GM21423 (cell line): ENCODE results near the gene ST6GALNAC4.
"Not testable (repeated sequence)": the region's sequence is repeated elsewhere in the genome, so short reads cannot be mapped to it uniquely, and the experiment has no call there.

Source experiments
- ATAC-seq: cut with Tn5 transposase; IDR thresholded peaks from one replicate; pipeline ENCODE4 v1.9.1; 2021; ENCODE audit warnings: mild to moderate bottlenecking, moderate library complexity; ENCODE audit not compliant: unreplicated experiment

The ST6GALNAC4 gene

GRCh38 chr9:127874301-127875221, 42.3 kb downstream of the ST6GALNAC4 start:
- ATAC-seq: no peak

- no peak for ATAC-seq
Measured at GRCh38 chr9:127873886-127874285, 43.0 kb downstream of the ST6GALNAC4 start.

GRCh38 chr9:127873223-127873691, 43.6 kb downstream of the ST6GALNAC4 start:
- ATAC-seq: no peak

- ATAC-seq: no peak
Measured at GRCh38 chr9:127872369-127873222, 44.2 kb downstream of the ST6GALNAC4 start.

GRCh38 chr9:127871531-127871930, 45.3 kb downstream of the ST6GALNAC4 start:
- no peak for ATAC-seq

GRCh38 chr9:127870887-127871286, 46.0 kb downstream of the ST6GALNAC4 start:
- ATAC-seq: no peak

GRCh38 chr9:127870153-127870491, 46.7 kb downstream of the ST6GALNAC4 start:
- ATAC-seq: not testable (repeated sequence)

- ATAC-seq: peak; percentile 40
Measured at GRCh38 chr9:127869310-127870152, 47.3 kb downstream of the ST6GALNAC4 start.

GRCh38 chr9:127868278-127868902, 48.5 kb downstream of the ST6GALNAC4 start:
- no peak for ATAC-seq

GRCh38 chr9:127867356-127868277, 49.2 kb downstream of the ST6GALNAC4 start:
- no peak for ATAC-seq

GRCh38 chr9:127866535-127866934, 50.3 kb downstream of the ST6GALNAC4 start:
- no peak for ATAC-seq

- ATAC-seq: no peak
Measured at GRCh38 chr9:127865645-127866464, 51.0 kb downstream of the ST6GALNAC4 start.

- no peak for ATAC-seq
Measured at GRCh38 chr9:127863191-127863621, 53.6 kb downstream of the ST6GALNAC4 start.

- ATAC-seq: no peak
Measured at GRCh38 chr9:127862075-127863011, 54.5 kb downstream of the ST6GALNAC4 start.

- no peak for ATAC-seq
Measured at GRCh38 chr9:127860779-127861178, 56.1 kb downstream of the ST6GALNAC4 start.

- no peak for ATAC-seq
Measured at GRCh38 chr9:127860260-127860659, 56.6 kb downstream of the ST6GALNAC4 start.

GRCh38 chr9:127858041-127858512, 58.8 kb downstream of the ST6GALNAC4 start:
- ATAC-seq: no peak
